NCI-H187 (cell line): Measurements from ENCODE around the gene HDX.
"Not testable (repeated sequence)": the region's sequence is repeated elsewhere in the genome, so short reads cannot be mapped to it uniquely, and the experiment has no call there.

Experiments used
- DNase-seq, 2 experiments: peaks; one replicate each; lab custom pipeline; 2025; lab: John Stamatoyannopoulos, UW

The HDX gene

DNA sequence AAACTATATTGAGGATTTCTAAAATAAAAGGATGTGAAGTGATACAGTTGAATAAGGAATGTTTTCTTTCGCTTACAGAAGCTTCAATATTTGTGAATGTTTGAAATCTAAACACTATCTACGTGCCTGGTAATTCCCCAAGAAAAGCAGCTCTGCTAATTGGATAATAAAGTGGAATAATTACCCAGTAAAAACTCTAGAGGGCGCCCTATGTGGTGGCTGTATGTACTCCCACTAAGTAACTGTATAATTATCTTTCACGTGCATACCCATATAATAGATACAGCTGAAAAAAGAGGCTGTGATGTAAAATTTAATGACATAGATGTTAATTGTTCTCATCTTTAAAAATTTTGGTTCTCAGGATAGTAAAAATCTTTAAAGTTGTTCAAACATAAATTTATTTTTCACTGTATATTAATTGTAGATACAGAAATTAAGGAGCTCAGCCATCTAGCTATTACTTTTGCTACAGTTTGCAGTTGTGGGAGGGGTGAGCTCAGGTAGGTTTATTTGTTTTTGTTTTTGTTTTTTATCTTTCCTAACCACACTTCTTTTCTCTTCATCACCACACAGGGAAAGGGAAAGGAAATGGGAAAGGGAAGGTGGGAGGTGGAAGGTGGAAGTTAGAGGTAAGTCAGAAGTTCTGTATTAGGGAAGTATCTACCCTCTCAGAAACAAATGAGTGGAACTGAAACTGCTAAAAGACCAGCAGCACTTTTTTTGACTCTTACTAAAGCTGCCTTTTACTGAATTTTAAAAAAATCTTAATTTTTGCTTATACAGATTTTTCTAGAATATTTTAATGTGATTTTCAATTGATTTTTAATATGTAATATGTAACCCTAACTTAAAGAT lies 162.5 kb downstream of the HDX start:
- no peak for DNase-seq

DNA sequence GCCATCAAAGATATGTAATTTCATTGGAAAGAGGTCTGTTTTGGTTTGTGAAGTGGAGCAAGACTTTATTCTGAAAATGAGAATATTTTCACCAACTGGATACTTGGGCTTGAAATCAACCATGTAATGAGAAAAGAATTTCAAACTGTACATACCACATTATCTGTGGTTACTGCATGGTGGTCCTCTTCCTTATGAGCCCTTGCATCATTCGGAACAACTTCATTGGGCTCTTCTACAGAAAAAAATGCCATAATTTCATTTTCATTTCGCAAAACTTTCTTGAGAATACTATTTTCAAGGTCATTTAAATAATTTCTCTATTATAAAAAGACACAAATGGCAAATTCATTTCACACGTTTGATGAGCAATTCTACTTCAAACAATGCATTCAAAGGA lies 165.6 kb downstream of the HDX start:
- DNase-seq: no peak

DNA sequence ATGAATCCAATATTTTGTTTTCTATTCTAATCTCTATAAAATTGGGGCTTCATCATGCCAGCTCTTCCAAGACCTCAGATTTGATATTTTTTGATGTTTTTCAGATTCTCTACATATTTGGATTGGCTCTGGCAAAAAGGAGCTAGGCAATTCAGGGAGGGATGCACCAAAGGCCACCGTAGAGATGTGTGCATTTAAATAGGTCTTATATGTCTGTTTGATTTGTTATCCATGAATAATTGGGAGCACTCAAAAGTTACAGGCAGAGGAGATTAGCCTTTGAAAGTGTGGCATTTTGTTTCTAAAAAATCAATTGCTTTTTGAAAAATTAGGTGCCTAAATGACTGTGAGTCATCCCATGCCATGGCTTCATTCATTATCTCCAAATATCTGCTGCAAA lies 167.1 kb downstream of the HDX start:
- DNase-seq: no peak

DNA sequence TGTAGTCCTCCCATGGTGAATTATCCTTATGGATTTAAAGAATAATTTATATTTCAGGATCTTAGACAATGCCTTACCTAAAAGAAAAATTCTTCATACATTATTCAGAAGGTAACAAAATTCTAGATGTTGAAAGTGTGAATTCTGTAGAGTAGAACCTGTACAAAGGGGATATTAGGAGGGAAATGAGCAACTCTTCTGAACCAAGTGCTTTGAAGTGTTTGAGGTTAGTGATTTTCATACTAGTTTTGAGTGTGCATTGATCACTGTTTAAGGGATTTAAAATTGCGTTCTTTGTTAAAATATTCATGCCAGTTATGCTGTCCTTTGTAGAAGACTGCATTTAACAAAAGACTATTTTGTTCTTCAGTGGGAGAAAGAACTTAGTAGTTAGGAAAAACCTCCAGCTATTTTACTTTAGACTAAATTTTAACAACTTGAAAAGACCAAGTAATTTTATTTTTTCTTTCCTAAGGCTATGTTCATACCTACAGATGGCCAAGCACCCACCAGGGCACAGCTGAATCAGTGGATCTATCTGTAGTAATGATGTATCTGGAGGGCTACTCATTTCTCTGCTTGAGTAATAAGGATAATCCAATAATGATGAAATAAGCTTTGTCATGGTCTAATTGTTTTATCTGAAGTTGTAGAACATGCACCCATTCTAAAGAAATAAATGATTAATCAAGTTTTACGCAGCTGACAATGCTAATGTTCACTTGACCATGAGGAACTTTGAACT lies 180.0 kb downstream of the HDX start:
- DNase-seq: no peak

DNA sequence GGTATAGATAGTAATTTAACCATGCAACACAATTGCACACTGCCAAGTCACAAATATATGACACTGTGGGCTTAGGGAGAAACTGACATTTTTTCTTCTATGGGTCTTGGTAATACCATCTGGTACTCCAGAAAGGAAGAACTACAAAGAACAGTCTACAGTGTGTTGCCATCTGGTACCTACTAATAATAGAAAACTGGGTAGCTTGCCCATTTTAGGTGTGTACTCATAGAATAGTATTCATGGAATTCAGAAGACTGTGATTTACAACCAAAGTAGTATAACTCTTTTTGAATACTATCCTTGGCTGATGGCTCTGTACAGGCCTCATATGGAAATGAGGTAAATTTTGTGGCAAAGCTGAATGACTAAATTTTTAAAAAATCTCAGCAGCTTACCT lies 181.6 kb downstream of the HDX start:
- DNase-seq: no peak

DNA sequence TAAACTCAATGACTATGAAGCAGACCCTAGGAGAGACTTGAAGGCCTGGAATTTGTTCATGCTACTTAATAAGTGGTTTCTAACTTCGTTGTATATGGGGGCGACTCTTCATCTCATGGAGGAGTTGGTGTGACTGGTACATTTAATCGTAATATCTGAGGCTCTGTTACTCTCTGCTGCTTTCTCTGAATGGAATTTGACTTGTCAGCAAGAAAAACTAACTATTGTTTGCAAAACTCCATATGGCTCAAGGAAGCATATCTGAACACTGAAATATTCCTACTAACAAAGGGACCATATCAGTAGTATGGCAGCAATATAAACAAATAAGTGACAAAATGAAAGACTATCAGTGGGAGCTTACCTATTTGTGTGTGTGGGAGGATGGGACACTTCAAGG lies 182.2 kb downstream of the HDX start:
- no peak for DNase-seq

DNA sequence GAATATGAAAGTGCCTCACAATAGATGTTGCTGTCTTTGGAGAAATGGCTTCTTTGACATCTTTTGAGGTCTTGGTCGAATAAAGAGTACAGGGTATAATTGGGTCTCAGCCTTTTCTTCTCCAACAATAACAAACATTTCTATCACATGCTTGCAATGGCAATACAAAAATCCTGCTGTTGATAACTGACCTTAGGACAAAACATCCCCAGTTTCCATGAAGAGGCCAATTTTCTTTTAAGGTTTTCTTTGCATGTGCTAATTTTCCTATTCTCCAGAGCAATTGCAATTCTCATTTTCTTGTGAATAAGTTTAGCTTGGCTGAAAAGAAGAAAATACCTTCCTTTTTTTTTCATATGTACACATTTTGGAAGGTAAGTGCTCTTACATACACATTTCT lies 183.6 kb downstream of the HDX start:
- no peak for DNase-seq

DNA sequence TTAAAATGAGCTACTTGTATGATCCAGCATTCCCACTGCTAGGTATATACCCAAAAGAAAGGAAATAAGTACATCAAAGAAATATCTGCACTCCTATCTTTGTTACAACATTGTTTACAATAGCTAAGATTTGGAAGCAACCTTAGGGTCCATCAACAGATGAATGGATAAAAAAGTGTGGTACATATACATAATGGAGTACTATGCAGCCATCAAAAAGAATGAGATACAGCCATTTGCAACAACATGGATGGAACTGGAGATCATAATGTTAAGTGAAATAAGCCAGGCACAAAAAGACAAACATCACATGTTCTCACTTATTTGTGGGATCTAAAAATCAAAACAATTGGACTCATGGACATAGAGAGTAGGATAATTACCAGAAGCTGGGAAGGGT lies 186.3 kb downstream of the HDX start:
- not testable (repeated sequence) for DNase-seq
